H1 (cell line): ENCODE measurements around the gene MYL3.

Experiments
- CBX8 ChIP-seq: fragments of 300-800, 300-1000 bp; sonication (generic); IDR thresholded peaks from 2 replicates; pipeline ENCODE4 v1.7.1; 2016; ENCODE audit warnings: low read depth, low read length, borderline replicate concordance
- CREB1 ChIP-seq: IDR thresholded peaks from 2 replicates; pipeline ENCODE4 v1.6.1; 2012; ENCODE audit warnings: inconsistent platforms
- GABPA ChIP-seq: IDR thresholded peaks from 2 replicates; pipeline ENCODE4 v1.6.1; 2011; ENCODE audit warnings: mild to moderate bottlenecking, low read length, moderate library complexity, borderline replicate concordance; ENCODE audit not compliant: insufficient read depth
- POLR2AphosphoS5 ChIP-seq: IDR thresholded peaks from 2 replicates; pipeline ENCODE4 v1.6.1; 2011; ENCODE audit warnings: low read depth, low read length
- RBBP5 ChIP-seq: IDR thresholded peaks from 2 replicates; pipeline ENCODE4 v1.7.1; 2012; ENCODE audit warnings: low read depth, mild to moderate bottlenecking, inconsistent platforms, low read length, moderate library complexity, borderline replicate concordance
- SIN3A ChIP-seq, 2 experiments: IDR thresholded peaks in 1 of 2; conservative IDR thresholded peaks in 1 of 2; 2 replicates each; pipeline ENCODE4 v1.6.1; 2011 to 2012; ENCODE audit warnings: low read length in 2 of 2, improper control_type of control experiment in 1 of 2, low read depth in 1 of 2, mild to moderate bottlenecking in 1 of 2
- TEAD4 ChIP-seq: IDR thresholded peaks from 2 replicates; pipeline ENCODE4 v1.6.1; 2012; ENCODE audit warnings: low read depth, low read length, inconsistent platforms, mixed read lengths
- TF ChIP-seq, protein P1 (sequence below), 3 experiments: IDR thresholded peaks; 1 replicate in 2 of 3; 2 replicates in 1 of 3; pipeline versions ENCODE4 v1.5.1 to v1.6.1; 2011; ENCODE audit warnings: low read length in 3 of 3, mild to moderate bottlenecking in 3 of 3, inconsistent platforms in 2 of 3, low read depth in 1 of 3, moderate library complexity in 1 of 3; ENCODE audit not compliant: insufficient read depth in 1 of 3; ENCODE audit errors: control extremely low read depth in 1 of 3
- TF ChIP-seq, protein P2 (sequence below): IDR thresholded peaks from 2 replicates; pipeline ENCODE4 v1.6.1; 2011; ENCODE audit warnings: low read length, improper control_type of control experiment

DNA sequence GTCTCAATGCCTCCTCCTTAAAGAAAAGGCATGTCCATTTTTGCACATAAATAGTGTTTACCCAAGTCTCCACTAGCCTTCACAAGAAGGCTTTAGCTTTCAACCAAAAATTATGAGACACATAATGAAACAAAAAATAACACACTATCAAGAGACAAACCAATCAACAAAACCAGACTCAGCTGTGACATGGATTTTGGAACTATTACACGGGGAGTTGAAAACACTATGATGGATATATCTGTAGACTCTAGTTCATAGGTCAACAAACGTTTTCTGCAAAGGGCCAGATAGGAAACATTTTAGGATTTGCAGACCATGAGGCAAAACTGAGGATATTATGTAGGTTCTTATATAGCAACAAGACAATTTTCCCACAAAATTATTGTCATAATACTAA lies 24.9 kb downstream of the MYL3 start:
- TF ChIP-seq, protein P1, sequence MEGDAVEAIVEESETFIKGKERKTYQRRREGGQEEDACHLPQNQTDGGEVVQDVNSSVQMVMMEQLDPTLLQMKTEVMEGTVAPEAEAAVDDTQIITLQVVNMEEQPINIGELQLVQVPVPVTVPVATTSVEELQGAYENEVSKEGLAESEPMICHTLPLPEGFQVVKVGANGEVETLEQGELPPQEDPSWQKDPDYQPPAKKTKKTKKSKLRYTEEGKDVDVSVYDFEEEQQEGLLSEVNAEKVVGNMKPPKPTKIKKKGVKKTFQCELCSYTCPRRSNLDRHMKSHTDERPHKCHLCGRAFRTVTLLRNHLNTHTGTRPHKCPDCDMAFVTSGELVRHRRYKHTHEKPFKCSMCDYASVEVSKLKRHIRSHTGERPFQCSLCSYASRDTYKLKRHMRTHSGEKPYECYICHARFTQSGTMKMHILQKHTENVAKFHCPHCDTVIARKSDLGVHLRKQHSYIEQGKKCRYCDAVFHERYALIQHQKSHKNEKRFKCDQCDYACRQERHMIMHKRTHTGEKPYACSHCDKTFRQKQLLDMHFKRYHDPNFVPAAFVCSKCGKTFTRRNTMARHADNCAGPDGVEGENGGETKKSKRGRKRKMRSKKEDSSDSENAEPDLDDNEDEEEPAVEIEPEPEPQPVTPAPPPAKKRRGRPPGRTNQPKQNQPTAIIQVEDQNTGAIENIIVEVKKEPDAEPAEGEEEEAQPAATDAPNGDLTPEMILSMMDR (IDR thresholded peaks at IDR 0.05; ENCODE audit: control extremely low read depth in 1 of 3, insufficient read depth in 1 of 3, low read depth in 1 of 3, low read length in 3 of 3) = no peak
- TF ChIP-seq TEAD4 = no peak
- TF ChIP-seq SIN3A (conservative IDR thresholded peaks at IDR 0.05 in 1 of 2, IDR thresholded peaks at IDR 0.05 in 1 of 2; ENCODE audit: low read depth in 1 of 2, low read length in 2 of 2) = no peak
- TF ChIP-seq POLR2AphosphoS5 = no peak
- no peak for TF ChIP-seq CBX8
- TF ChIP-seq, protein P2, sequence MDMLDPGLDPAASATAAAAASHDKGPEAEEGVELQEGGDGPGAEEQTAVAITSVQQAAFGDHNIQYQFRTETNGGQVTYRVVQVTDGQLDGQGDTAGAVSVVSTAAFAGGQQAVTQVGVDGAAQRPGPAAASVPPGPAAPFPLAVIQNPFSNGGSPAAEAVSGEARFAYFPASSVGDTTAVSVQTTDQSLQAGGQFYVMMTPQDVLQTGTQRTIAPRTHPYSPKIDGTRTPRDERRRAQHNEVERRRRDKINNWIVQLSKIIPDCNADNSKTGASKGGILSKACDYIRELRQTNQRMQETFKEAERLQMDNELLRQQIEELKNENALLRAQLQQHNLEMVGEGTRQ = no peak
- TF ChIP-seq GABPA = no peak
- no peak for TF ChIP-seq RBBP5
- no peak for TF ChIP-seq CREB1
